A549 (cell line): ENCODE measurements around the gene KRTAP12-1.

Experiments
- CHD2 ChIP-seq: fragments of 150-350 bp; IDR thresholded peaks from 2 replicates; pipeline ENCODE4 v1.6.1; 2014; ENCODE audit warnings: low read length; ENCODE audit not compliant: partially characterized antibody
- HDAC2 ChIP-seq: fragments of 200-600 bp; sonication (generic); IDR thresholded peaks from 2 replicates; pipeline ENCODE4 v1.6.1; 2016
- JUN ChIP-seq, 2 experiments: fragments of >200 bp; sonication (Bioruptor Twin); formaldehyde crosslinking; IDR thresholded peaks; 2 replicates in 1 of 2; 3 replicates in 1 of 2; pipeline ENCODE4 v1.6.1; 2016 to 2017
- MAZ ChIP-seq: fragments of 150-350 bp; IDR thresholded peaks from 2 replicates; pipeline ENCODE4 v1.6.1; 2014; ENCODE audit warnings: antibody characterized with exemption, low read depth, low read length, borderline replicate concordance
- POLR2A ChIP-seq: IDR thresholded peaks from 2 replicates; pipeline ENCODE4 v1.6.1; 2012; ENCODE audit warnings: mild to moderate bottlenecking, low read length
- TF ChIP-seq, protein P1 (sequence below): fragments of >200 bp; sonication (Bioruptor Twin); formaldehyde crosslinking; IDR thresholded peaks from 3 replicates; pipeline ENCODE4 v1.5.1; 2016

DNA sequence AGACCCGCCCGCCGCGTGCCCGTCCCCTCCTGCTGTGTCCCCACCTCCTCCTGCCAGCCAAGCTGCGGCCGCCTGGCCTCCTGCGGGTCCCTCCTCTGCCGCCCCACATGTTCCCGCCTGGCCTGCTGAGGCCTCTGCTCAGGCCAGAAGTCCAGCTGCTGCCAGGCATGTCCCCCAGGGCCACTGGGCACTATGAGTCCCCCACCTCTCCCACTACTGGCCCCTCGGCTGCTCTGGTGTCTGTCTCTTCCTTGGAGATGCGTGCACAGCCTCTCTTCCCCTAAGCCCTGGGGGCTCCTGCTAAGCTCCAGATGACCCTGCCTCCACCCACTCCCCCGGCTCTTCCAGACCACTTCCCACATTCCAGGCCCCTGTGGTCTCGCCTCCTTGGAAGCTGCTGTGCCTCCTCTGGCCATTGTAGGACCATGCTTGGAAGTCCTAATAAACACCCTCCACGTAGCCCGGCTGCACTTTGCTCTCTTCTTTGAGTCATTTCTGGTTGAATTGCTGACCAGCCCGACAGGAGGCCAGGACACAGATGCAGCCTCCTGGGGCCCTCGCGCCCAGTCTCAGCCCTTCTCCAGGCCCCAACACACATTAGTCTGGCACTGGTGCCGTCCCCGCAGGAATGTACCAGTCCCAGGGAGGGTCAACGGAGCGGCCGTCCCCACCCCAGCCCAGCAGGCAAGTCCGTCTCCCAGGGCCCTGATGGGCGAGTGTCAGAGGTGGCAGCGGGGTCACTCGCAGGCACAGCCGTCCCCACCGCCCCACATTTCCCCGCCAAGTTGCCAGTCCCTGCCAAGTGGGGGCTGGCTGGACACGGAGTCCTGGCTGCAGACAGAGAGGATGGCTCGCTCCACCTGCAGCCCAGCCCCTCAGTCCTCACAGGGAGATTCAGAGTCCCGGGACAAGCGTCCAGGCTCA, 16.1 kb upstream of the KRTAP12-1 start:
- TF ChIP-seq, protein P1, sequence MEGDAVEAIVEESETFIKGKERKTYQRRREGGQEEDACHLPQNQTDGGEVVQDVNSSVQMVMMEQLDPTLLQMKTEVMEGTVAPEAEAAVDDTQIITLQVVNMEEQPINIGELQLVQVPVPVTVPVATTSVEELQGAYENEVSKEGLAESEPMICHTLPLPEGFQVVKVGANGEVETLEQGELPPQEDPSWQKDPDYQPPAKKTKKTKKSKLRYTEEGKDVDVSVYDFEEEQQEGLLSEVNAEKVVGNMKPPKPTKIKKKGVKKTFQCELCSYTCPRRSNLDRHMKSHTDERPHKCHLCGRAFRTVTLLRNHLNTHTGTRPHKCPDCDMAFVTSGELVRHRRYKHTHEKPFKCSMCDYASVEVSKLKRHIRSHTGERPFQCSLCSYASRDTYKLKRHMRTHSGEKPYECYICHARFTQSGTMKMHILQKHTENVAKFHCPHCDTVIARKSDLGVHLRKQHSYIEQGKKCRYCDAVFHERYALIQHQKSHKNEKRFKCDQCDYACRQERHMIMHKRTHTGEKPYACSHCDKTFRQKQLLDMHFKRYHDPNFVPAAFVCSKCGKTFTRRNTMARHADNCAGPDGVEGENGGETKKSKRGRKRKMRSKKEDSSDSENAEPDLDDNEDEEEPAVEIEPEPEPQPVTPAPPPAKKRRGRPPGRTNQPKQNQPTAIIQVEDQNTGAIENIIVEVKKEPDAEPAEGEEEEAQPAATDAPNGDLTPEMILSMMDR = no peak
- TF ChIP-seq JUN (IDR thresholded peaks at IDR 0.05) = no peak
- no peak for TF ChIP-seq MAZ
- no peak for TF ChIP-seq POLR2A
- no peak for TF ChIP-seq CHD2
- no peak for TF ChIP-seq HDAC2
